Measurements from ENCODE around the gene CD83.

The CD83 gene

GRCh38 chr6:14127611-14128010 lies 10.0 kb downstream of the CD83 start:
- DNase-seq = no peak

- DNase-seq = no peak
These were observed 10.4 kb downstream of the CD83 start for GRCh38 chr6:14128012-14128411.

GRCh38 chr6:14128746-14129145 lies 11.2 kb downstream of the CD83 start:
- DNase-seq = no peak

GRCh38 chr6:14129575-14129974 lies 12.0 kb downstream of the CD83 start:
- DNase-seq = no peak

GRCh38 chr6:14130435-14131075 lies 13.0 kb downstream of the CD83 start:
- no peak for DNase-seq

GRCh38 chr6:14131579-14131978 lies 14.0 kb downstream of the CD83 start:
- no peak for DNase-seq

GRCh38 chr6:14132244-14132920 lies 14.8 kb downstream of the CD83 start:
- no peak for DNase-seq

- DNase-seq = no peak
These were observed 15.3 kb downstream of the CD83 start for GRCh38 chr6:14132921-14133275.

GRCh38 chr6:14134211-14134910 lies 16.8 kb downstream of the CD83 start:
- no peak for DNase-seq

- DNase-seq = no peak
These were observed 18.4 kb downstream of the CD83 start for GRCh38 chr6:14135893-14136539.

- no peak for DNase-seq
These were observed 21.2 kb downstream of the CD83 start for GRCh38 chr6:14138701-14139215.

GRCh38 chr6:14141351-14142062 lies 23.9 kb downstream of the CD83 start:
- DNase-seq = no peak

- no peak for DNase-seq
These were observed 24.5 kb downstream of the CD83 start for GRCh38 chr6:14142063-14142450.

- no peak for DNase-seq
These were observed 25.1 kb downstream of the CD83 start for GRCh38 chr6:14142511-14143223.

- DNase-seq = no peak
These were observed 25.7 kb downstream of the CD83 start for GRCh38 chr6:14143305-14143704.

- DNase-seq = no peak
These were observed 27.1 kb downstream of the CD83 start for GRCh38 chr6:14144678-14145113.

GRCh38 chr6:14146506-14147096 lies 29.0 kb downstream of the CD83 start:
- no peak for DNase-seq

- DNase-seq = no peak
These were observed 30.3 kb downstream of the CD83 start for GRCh38 chr6:14147891-14148290.

GRCh38 chr6:14148471-14148870 lies 30.9 kb downstream of the CD83 start:
- DNase-seq = no peak

- no peak for DNase-seq
These were observed 31.6 kb downstream of the CD83 start for GRCh38 chr6:14149053-14149738.

GRCh38 chr6:14149739-14150130 lies 32.2 kb downstream of the CD83 start:
- DNase-seq = no peak
